Uterus (tissue), 2 donors: Measurements from ENCODE around the gene ZHX3.

Experiments used
- POLR2A ChIP-seq, 2 donors: fragments of 450-650 bp; IDR thresholded peaks; one replicate each; pipeline ENCODE4 v1.6.1; 2016; ENCODE audit warnings: antibody characterized with exemption in 2 of 2, mild to moderate bottlenecking in 1 of 2, moderate library complexity in 1 of 2
- TF ChIP-seq, protein P1 (sequence below), 4 experiments: fragments of 200-600 bp in 2 of 4; fragments of 450-650 bp in 2 of 4; sonication (generic) in 2 of 4; IDR thresholded peaks; one replicate each; pipeline ENCODE4 v1.5.1; 2016 to 2019; ENCODE audit warnings: antibody characterized with exemption in 4 of 4, mild to moderate bottlenecking in 2 of 4, moderate library complexity in 1 of 4

DNA sequence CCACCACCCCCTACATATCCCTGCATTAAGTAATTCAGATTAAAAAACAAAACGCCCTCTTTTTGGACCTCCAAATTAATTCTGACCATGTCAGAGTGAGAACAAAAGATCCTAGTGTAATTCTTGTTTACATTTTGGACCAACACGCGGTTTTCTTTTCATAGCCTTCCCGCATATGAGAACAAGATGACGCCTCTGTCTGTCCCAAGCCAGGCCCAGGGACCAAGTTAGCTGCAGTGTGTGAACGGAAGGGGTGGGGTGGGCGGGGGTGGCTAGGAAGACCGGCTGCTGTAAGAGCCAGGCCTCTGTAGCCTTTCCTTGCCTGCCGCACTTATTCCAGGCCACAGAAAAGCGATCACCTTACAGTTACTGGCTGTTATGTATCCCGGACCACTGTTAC is 112.2 kb downstream of the ZHX3 start:
- TF ChIP-seq, protein P1, sequence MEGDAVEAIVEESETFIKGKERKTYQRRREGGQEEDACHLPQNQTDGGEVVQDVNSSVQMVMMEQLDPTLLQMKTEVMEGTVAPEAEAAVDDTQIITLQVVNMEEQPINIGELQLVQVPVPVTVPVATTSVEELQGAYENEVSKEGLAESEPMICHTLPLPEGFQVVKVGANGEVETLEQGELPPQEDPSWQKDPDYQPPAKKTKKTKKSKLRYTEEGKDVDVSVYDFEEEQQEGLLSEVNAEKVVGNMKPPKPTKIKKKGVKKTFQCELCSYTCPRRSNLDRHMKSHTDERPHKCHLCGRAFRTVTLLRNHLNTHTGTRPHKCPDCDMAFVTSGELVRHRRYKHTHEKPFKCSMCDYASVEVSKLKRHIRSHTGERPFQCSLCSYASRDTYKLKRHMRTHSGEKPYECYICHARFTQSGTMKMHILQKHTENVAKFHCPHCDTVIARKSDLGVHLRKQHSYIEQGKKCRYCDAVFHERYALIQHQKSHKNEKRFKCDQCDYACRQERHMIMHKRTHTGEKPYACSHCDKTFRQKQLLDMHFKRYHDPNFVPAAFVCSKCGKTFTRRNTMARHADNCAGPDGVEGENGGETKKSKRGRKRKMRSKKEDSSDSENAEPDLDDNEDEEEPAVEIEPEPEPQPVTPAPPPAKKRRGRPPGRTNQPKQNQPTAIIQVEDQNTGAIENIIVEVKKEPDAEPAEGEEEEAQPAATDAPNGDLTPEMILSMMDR (IDR thresholded peaks at IDR 0.05), result no peak
- no peak for TF ChIP-seq POLR2A (IDR thresholded peaks at IDR 0.05)
